Right renal pelvis (tissue), 4 donors: ENCODE measurements around the gene NDST4. TPM values are rescaled to one million over a fixed set of nuclear protein-coding genes. Genes with fewer than 3 reads are reported as not detected.
"Not testable (repeated sequence)": the region's sequence is repeated elsewhere in the genome, so short reads cannot be mapped to it uniquely, and the experiment has no call there.

Source experiments
- DNase-seq, 4 donors: peaks; one replicate each; pipeline ENCODE4 v3.0.0-alpha.2; 2013; ENCODE audit warnings: low read depth in 4 of 4, low spot score in 3 of 4, missing footprints in 1 of 4
- polyA plus RNA-seq, 4 donors: library from polyadenylated mRNA; unstranded; fragments of 120-200 nt; gene quantifications; one replicate each; pipeline ENCODE4 v1.2.1, GENCODE V29; 2013; ENCODE audit not compliant: insufficient read length in 4 of 4

Gene NDST4
- polyA plus RNA-seq, 4 donors, result 0.34 to 0.96 (median 0.66) TPM

DNA sequence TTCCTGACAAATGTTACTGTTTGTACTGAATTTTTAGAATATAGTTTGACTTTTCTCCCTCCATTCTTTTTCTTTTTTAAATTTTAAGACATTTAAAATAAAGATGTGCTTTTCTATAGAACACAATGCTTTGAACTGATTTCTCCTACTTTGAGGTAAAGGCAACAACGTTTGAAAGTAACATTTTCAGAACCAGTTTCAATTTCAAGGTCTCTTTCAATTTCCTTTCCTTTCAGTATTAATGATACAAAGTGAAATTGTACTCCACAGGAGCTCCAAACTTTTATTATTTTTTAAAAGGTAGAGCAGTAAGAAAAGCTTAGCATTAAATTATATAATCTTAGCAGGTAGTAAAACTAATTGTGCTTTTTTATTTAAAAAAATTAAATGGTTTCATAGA lies 54.9 kb downstream of the NDST4 start:
- DNase-seq, result no peak

GRCh38 chr4:115054836-115055235 lies 58.6 kb downstream of the NDST4 start:
- DNase-seq, result no peak

- no peak for DNase-seq
Observed at GRCh38 chr4:115053313-115053712, 60.1 kb downstream of the NDST4 start.

DNA sequence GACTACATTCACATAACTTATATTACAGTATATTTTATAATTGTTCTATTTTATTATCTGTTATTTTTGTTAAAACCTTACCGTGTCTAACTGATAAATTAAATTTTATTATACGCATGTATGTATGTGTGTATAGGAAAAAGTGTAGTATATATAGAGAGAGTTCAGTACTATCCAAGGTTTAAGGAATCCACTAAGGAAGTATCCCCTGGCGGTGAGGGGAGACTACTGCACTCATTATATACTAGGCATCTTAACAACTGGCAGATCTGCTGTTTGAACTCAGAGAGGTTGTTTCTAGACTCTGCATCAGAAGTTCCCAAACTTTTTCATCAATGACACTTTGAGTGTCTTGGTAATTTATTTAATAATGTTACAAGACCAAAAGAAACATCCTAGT lies 70.9 kb downstream of the NDST4 start:
- no peak for DNase-seq

DNA sequence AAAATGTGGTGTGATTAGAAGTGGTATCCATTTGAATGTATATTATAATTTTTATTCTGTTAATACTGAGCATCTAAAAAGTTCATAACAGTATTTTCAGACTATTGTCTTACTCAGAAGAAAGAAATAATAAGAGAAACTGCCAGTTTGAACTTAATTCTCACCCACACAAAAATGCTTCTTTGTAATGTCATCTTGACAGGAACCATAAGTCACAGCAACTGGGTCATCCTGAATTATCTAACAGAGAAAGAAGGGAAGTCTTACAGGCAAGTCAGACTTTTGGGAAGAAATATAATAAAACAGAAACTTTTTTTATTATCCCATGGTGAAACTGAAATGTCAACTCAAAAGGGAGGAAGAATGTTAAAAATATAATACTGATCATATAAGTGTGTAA lies 83.1 kb downstream of the NDST4 start:
- no peak for DNase-seq

DNA sequence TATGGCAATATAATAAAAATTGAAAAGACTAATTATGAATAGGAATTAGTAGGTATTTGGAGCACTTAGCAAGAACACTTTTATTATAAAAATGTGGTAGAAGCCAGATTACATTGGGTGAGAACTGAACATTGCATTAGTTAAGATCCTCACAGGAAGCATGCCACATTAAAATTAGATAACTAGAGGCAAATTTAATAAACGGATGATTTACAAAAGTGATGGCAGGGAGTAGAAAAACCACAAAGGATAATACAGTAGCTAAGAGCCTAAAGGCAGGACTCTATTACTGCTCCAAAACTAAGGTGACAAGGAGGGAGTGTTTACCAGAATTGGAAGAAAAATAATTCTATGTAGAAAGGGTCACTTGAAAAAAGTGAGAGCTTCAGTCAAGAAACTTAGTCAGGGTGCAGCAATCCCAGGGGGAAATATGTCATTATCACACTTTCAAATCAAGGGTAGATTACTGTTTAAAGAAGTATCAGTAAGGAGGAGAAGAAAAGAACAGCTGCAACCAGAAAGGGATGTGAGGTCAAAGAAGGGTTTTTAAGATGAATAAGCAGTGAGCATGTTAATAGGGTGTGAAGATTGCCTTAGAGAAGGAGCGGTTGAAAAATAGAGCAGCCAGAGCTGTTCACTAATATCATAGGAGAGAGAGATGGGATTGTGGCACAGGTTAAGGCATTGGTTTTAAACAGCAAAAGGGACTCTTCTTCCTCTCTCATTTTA lies 84.6 kb downstream of the NDST4 start:
- no peak for DNase-seq

GRCh38 chr4:114999880-115000279 lies 113.5 kb downstream of the NDST4 start:
- DNase-seq, result no peak

DNA sequence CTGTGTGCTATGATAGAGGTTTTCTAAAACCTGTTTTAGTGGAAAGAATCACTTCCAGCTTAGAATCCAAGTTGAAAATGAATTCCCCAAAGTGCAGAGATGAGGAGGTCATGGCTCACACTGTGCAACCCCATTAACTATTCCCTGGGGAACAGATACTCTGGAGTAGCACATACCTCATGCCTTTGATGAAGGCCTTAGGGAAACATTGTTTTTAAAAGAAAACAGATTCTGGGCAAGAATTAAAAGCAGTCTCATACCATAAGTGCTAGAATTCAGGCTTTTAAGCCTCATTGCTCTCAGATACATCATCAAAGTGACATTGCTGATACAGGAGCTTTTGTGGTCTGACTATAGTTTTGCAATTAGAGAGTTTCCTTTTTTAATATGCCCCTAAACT lies 115.1 kb downstream of the NDST4 start:
- no peak for DNase-seq

- no peak for DNase-seq
Observed at GRCh38 chr4:114997576-114998247, 115.7 kb downstream of the NDST4 start.

DNA sequence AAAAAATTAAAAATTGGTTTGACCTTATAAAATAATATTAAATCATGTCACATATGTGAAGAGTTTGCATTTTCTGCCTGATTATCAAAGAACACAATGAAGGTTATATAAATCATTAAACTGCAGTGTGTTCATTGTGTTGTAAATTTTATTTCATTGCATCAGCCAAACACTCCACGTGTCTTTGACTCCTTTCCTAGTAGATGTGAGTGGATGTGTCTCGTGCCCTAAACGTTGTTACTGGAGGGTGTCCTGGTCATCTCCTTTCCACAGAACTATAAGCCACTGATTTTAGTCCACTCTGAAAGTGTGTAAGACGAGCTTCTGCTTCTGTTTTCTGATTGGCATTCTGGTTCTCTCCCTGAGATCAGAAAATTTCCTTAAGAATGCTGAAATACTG lies 127.3 kb downstream of the NDST4 start:
- DNase-seq, result no peak

GRCh38 chr4:114980932-114981708 lies 132.3 kb downstream of the NDST4 start:
- DNase-seq, result no peak

- DNase-seq, result not testable (repeated sequence)
Observed at GRCh38 chr4:114980399-114980798, 133.0 kb downstream of the NDST4 start.

- DNase-seq, result no peak
Observed at GRCh38 chr4:114976901-114977300, 136.5 kb downstream of the NDST4 start.

GRCh38 chr4:114964026-114964425 lies 149.4 kb downstream of the NDST4 start:
- DNase-seq, result no peak

DNA sequence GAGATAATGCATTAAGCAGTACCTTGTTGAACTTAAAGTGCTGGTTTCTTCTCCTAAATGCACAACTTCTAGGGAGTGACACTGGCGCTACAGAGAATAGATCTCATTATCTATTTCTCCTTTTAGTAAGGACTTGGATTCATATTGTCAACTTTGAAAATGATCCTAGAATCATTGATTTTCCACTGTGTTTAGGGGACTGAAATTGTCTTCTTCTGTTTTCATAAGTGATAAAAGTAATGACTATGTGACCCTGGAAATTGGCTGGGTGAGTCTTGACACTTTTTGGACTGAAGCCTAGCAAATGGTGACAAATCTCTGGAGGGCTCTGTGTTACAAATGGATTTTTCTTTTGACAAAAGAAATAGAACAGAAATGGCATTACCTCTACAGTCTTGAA lies 167.8 kb downstream of the NDST4 start:
- DNase-seq, result no peak

- no peak for DNase-seq
Observed at GRCh38 chr4:114941503-114941902, 171.9 kb downstream of the NDST4 start.

GRCh38 chr4:114927881-114928280 lies 185.5 kb downstream of the NDST4 start:
- no peak for DNase-seq

DNA sequence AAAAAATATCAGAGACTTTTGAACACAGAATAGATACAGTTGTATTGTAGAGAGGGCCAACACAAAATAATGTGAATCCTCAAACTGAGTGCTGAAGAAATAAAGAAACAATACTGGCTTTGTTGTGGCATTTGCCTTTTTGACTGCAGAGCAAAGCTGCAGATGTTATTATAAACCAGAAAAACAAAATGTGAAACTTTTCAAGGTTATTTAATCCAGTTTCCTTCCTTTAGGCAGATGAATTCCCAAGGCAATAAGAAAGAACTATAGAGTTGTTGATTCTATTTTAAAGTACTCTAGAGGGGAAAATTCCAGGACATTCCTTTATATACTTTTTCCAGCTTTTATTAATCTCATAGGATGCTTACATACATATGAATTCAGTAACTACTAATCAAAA lies 186.8 kb downstream of the NDST4 start:
- DNase-seq, result no peak

- DNase-seq, result no peak
Observed at GRCh38 chr4:114924311-114924710, 189.1 kb downstream of the NDST4 start.

GRCh38 chr4:114922592-114922933 lies 190.9 kb downstream of the NDST4 start:
- no peak for DNase-seq

DNA sequence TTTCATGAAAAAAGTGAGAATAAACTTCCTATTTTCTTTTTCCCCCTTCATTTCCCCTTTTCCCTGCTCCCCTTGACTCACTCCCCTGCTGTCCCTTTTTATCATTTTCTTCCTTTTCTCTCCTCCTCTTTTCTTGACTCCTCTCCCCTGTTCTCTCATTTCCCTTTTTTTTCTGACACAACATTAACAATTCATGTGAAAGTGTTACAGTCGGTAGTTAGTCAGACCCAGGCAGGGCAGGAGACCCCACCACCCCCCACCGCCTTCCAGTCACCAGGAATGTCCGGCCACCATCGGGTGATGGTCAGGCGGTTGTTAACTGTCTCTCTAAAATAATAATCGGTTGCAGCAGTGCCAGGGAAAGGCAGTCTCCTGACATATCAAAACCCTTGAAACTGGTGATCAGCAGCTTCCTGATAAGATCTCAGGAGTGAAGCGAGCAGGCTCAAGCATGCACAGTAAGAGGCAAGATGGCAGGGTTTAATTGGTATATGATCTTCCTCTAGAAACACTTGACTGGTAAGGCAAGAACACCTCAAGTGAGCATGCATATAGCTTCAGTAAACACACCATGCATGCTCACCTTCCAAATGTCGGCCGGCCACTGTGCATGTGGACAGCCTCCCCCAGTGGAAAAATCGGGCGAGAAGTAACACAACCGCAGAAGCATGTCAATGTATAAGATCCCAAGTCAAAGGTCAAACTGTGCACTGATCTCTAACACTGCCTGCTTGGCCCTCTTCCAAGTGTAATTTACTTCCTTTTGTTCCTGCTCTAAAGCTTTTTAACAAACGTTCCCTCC lies 191.4 kb downstream of the NDST4 start:
- DNase-seq, result no peak
